ENCODE data around the gene ARHGEF25. TPM values are rescaled to one million over a fixed set of nuclear protein-coding genes. Genes with fewer than 3 reads are reported as not detected.

Gene ARHGEF25
- polyA plus RNA-seq, 2 of the 4 experiments (the other 2 are of a cell fraction) = 9.3 to 13.8 TPM

DNA sequence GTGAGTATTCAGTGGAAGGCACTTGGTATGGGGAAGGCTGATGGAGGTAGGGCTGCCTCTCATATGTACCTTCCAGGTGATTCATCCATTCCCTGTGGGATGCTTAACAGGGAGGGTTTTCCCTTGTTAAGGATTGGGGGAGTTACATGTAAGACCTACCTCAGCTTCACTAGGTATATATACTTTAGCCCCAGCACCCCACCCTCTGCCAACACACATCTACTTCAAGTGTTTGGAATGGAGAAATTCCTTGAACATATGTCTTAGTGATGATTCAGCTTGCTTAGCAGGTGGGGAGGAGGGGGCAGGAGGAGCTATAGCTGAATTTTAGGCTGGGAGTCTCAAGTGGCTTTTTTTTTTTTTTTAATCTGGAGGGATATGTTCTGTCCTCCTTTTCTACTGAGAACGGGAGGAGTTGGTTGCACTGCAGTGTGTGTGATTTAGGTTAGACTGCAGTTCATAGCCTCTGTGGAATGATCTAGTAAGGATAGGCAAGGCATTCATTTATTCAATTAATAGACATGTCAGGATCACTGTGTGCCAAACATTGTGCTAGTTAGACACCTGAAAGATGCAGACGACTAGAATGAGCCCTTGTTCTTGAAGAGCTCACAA lies 18.6 kb upstream of the ARHGEF25 start:
- FAIRE-seq (no peak), DNase-seq (ENCODE audit: low read depth in 1 of 2, low spot score in 1 of 2) (no peak), ATAC-seq (no peak)
- CTCF ChIA-PET = interaction anchor here (1.2 to 5.5 kb wide), 10 partner anchors 10 to 143 kb away, joined by 3 to 55 read pairs (median 4); partner anchors contain the start of gene B4GALNT1
- POLR2A ChIA-PET = no interaction called here
- H3K9me3 ChIP-seq = no peaks in the 10 kb centered on the region
- WGBS (ENCODE audit: missing lambda C conversion rate) = 81% methylated on average over 2 of the region's 2 CpGs
- H3K4me2 ChIP-seq = peak overlapping the region; percentile 70
- H3K4me3 ChIP-seq = no peak overlapping the region
- H3K4me1 ChIP-seq = peaks cover 12% of the 10 kb centered on the region
- H3K27ac ChIP-seq = no peak overlapping the region
- no peak for TF ChIP-seq HES2 (IDR thresholded peaks at IDR 0.05)
- TF ChIP-seq JUNB (IDR thresholded peaks at IDR 0.05) = no peak
- TF ChIP-seq RAD21 (conservative IDR thresholded peaks at IDR 0.05 in 1 of 2, IDR thresholded peaks at IDR 0.05 in 1 of 2) = no peak
- TF ChIP-seq ZSCAN20 (CRISPR knock-in tag; IDR thresholded peaks at IDR 0.05) = no peak
- TF ChIP-seq ZC3H11A (IDR thresholded peaks at IDR 0.05) = no peak
- TF ChIP-seq, protein P1, sequence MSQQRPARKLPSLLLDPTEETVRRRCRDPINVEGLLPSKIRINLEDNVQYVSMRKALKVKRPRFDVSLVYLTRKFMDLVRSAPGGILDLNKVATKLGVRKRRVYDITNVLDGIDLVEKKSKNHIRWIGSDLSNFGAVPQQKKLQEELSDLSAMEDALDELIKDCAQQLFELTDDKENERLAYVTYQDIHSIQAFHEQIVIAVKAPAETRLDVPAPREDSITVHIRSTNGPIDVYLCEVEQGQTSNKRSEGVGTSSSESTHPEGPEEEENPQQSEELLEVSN (IDR thresholded peaks at IDR 0.05; ENCODE audit: borderline replicate concordance, low read depth) = no peak
- TF ChIP-seq CBX2 (IDR thresholded peaks at IDR 0.05; ENCODE audit: borderline replicate concordance, low read depth) = no peak
- no peak for TF ChIP-seq ZNF302 (CRISPR knock-in tag; IDR thresholded peaks at IDR 0.05)
- TF ChIP-seq RNF2 (IDR thresholded peaks at IDR 0.05; ENCODE audit: borderline replicate concordance, low read depth) = no peak
- TF ChIP-seq BHLHE40 (IDR thresholded peaks at IDR 0.05; ENCODE audit: low read depth, low read length) = no peak

DNA sequence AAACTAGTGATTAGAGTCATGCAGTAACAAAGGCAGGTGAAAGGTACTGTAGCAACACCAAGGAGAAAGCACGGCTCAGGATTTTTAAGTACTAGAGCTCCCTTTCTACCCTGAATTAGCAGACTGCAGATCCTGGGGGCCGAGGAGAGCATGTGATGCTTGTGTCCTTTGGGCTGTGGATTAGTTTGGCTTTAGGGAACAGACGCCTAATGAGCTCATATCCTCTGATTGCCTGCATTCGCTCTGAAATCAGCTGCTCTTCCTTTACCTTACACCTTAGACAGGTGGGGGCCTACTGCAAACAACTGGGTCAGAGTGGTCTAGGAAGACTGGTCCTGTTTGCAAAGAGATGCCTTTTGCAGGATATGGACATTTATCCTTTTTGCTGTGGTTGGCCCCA lies 18.0 kb upstream of the ARHGEF25 start:
- CTCF ChIA-PET = interaction anchor here (0.9 to 5.5 kb wide), 6 partner anchors 10 to 40 kb away, joined by 3 to 55 read pairs (median 10); partner anchors contain the start of gene B4GALNT1
- FAIRE-seq = no peak
- no peak overlapping the region for H3K27ac ChIP-seq

DNA sequence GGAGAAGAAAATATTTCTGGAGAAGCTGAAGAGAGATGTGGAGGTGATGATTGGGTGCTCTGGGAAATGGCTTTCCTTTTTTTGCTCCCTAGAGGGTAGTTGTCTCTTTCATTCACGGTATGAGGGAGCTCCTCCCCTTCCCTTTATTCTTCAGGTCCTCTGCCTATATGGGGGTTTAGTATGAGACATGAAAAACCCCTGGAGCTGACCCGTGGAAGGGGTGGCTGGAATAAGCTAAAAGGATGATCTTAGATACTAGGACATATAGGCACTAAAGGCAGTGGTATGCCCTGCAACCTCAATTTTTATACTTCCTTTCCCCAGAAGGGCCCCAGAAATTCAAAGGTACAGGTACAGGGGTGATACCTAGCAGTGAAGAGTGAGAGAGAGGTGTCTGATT lies 10.8 kb upstream of the ARHGEF25 start:
- Histone ChIP-seq H3K9me3 (no peaks in the 10 kb centered on the region), H3K27ac (no peak overlapping the region), H3K4me3 (no peak overlapping the region), H3K4me2 (no peak overlapping the region), H3K4me1 (peaks cover 11% of the 10 kb centered on the region; the same call in 2 of the 3 replicates)
- CTCF ChIA-PET = interaction anchor here (0.7 to 4.3 kb wide), 9 partner anchors 9 to 38 kb away, joined by 3 to 43 read pairs (median 4); partner anchors contain the start of gene B4GALNT1
- WGBS (ENCODE audit: missing lambda C conversion rate) = 73% methylated on average over 2 of the region's 2 CpGs
- no peak for ATAC-seq
- FAIRE-seq = no peak
- POLR2A ChIA-PET = interaction anchor here (0.9 kb wide), 1 partner anchor 9 kb away, joined by 3 read pairs; the partner anchor contains the start of gene PIP4K2C
- DNase-seq (ENCODE audit: low read depth in 1 of 2, low spot score in 1 of 2) = no peak
- TF ChIP-seq HMGXB4 (CRISPR knock-in tag; IDR thresholded peaks at IDR 0.05; ENCODE audit: borderline replicate concordance) = no peak
- TF ChIP-seq ESRRA (IDR thresholded peaks at IDR 0.05; ENCODE audit: borderline replicate concordance, low read length) = no peak
- no peak for TF ChIP-seq FOXS1 (CRISPR knock-in tag; IDR thresholded peaks at IDR 0.05)
- no peak for TF ChIP-seq BHLHE40 (IDR thresholded peaks at IDR 0.05; ENCODE audit: low read depth, low read length)
- TF ChIP-seq JUNB (IDR thresholded peaks at IDR 0.05) = no peak
- TF ChIP-seq SMC3 (IDR thresholded peaks at IDR 0.05) = no peak
- TF ChIP-seq BCL3 (IDR thresholded peaks at IDR 0.05) = no peak
- no peak for TF ChIP-seq RNF2 (IDR thresholded peaks at IDR 0.05; ENCODE audit: borderline replicate concordance, low read depth)
- TF ChIP-seq ZNF302 (CRISPR knock-in tag; IDR thresholded peaks at IDR 0.05) = no peak
- TF ChIP-seq, protein P2, sequence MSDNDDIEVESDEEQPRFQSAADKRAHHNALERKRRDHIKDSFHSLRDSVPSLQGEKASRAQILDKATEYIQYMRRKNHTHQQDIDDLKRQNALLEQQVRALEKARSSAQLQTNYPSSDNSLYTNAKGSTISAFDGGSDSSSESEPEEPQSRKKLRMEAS (IDR thresholded peaks at IDR 0.05) = no peak
- TF ChIP-seq NPAS2 (CRISPR knock-in tag; IDR thresholded peaks at IDR 0.05; ENCODE audit: borderline replicate concordance) = no peak
- TF ChIP-seq, protein P3, sequence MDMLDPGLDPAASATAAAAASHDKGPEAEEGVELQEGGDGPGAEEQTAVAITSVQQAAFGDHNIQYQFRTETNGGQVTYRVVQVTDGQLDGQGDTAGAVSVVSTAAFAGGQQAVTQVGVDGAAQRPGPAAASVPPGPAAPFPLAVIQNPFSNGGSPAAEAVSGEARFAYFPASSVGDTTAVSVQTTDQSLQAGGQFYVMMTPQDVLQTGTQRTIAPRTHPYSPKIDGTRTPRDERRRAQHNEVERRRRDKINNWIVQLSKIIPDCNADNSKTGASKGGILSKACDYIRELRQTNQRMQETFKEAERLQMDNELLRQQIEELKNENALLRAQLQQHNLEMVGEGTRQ (IDR thresholded peaks at IDR 0.05) = no peak

More for the DNA sequence above, 18.0 kb upstream of the ARHGEF25 start:
- Histone ChIP-seq H3K4me1 (peaks cover 12% of the 10 kb centered on the region), H3K4me2 (no peak overlapping the region; the same call in 2 of the 3 replicates), H3K9me3 (no peaks in the 10 kb centered on the region), H3K4me3 (no peak overlapping the region)
- TF ChIP-seq CEBPB (IDR thresholded peaks at IDR 0.05) = no peak
- no peak for TF ChIP-seq BCL3 (IDR thresholded peaks at IDR 0.05)
- TF ChIP-seq, protein P4, sequence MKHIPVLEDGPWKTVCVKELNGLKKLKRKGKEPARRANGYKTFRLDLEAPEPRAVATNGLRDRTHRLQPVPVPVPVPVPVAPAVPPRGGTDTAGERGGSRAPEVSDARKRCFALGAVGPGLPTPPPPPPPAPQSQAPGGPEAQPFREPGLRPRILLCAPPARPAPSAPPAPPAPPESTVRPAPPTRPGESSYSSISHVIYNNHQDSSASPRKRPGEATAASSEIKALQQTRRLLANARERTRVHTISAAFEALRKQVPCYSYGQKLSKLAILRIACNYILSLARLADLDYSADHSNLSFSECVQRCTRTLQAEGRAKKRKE (CRISPR knock-in tag; IDR thresholded peaks at IDR 0.05; ENCODE audit: low read depth) = no peak
- TF ChIP-seq HES2 (IDR thresholded peaks at IDR 0.05) = no peak
- 86% methylated on average over 4 of the region's 4 CpGs for WGBS (ENCODE audit: missing lambda C conversion rate)
- no peak for DNase-seq (ENCODE audit: low read depth in 1 of 2, low spot score in 1 of 2)
- ATAC-seq = no peak
- POLR2A ChIA-PET = interaction anchor here (0.6 kb wide), 2 partner anchors 18 to 78 kb away, joined by 3 to 4 read pairs; partner anchors contain the start of gene ARHGEF25

All from A549 (cell line).